ENCODE results near the gene EEF1A1. TPM values are rescaled to one million over a fixed set of nuclear protein-coding genes. Genes with fewer than 3 reads are reported as not detected.

The EEF1A1 gene
- total and polyA plus RNA-seq, 2 of the 4 experiments (the other 2 are of a cell fraction), result 14,757 to 30,152 TPM

- intact Hi-C loops (cut with micrococcal nuclease) (no loop called here), in situ Hi-C loops (cut with MboI; ENCODE audit: low sequenced_read_pairs) (no loop called here), dilution Hi-C loops (cut with HindIII; ENCODE audit: low sequenced_read_pairs, unreplicated experiment) (no loop called here)
- peaks cover 26% of the 10 kb centered on the region for H3K36me3 ChIP-seq (ENCODE audit: control insufficient read depth, insufficient read depth, low read length)
- H3K9me3 ChIP-seq (ENCODE audit: control insufficient read depth, insufficient read depth, low read length), result no peaks in the 10 kb centered on the region
- no peak for ATAC-seq (ENCODE audit: low read depth)
- 80% methylated on average over 1 of the region's 7 CpGs; no CpG with 5 or more reads in 1 of the 2 experiments for WGBS, 2 experiments (ENCODE audit: extremely low coverage in 2 of 2, insufficient read length in 1 of 2)
- no TSS peak for BruUV-seq (replicated peaks)
- no peak overlapping the region for H3K18ac ChIP-seq (ENCODE audit: low read depth, low read length)
- H2BK5ac ChIP-seq (ENCODE audit: low read depth, low read length, poor library complexity, severe bottlenecking), result no peak overlapping the region
- no peaks in the 10 kb centered on the region for H3K4me1 ChIP-seq (ENCODE audit: control insufficient read depth, insufficient read depth, low read length)
- H2AK9ac ChIP-seq (replicated peaks; ENCODE audit: low read depth, low read length, poor library complexity), result no peak overlapping the region
- no peak overlapping the region for H4K5ac ChIP-seq (ENCODE audit: low read depth, low read length)
- no peak overlapping the region for H4K91ac ChIP-seq (ENCODE audit: insufficient read depth, low read depth, low read length)
- H2AFZ ChIP-seq (replicated peaks; ENCODE audit: low read length, poor library complexity), result no peak overlapping the region
- ChIA-PET CTCF (no interaction called here), POLR2A (ENCODE audit: unreplicated experiment) (no interaction called here)
- no peak overlapping the region for H3K4me3 ChIP-seq (ENCODE audit: insufficient read depth, low read depth, low read length)
- no peaks in the 10 kb centered on the region for H3K27me3 ChIP-seq (ENCODE audit: control insufficient read depth, insufficient read depth, low read length)
- H3K56ac ChIP-seq (ENCODE audit: extremely low read depth, insufficient read depth, low read length), result no peak overlapping the region
- no peak overlapping the region for H3K4me2 ChIP-seq (ENCODE audit: low read depth, low read length)
- no peak overlapping the region for H2AK5ac ChIP-seq (ENCODE audit: low read depth, low read length)
- H3K9ac ChIP-seq (ENCODE audit: low read depth, low read length), result no peak overlapping the region
- TF ChIP-seq RAD21 (IDR thresholded peaks at IDR 0.05; ENCODE audit: low read length), result no peak
- TF ChIP-seq FOS (IDR thresholded peaks at IDR 0.05; ENCODE audit: low read depth, low read length), result no peak
- TF ChIP-seq MAFK (IDR thresholded peaks at IDR 0.05; ENCODE audit: low read depth, low read length), result no peak
- no peak for TF ChIP-seq NFE2L2 (IDR thresholded peaks at IDR 0.05; ENCODE audit: low read depth, low read length)
- TF ChIP-seq, protein P1, sequence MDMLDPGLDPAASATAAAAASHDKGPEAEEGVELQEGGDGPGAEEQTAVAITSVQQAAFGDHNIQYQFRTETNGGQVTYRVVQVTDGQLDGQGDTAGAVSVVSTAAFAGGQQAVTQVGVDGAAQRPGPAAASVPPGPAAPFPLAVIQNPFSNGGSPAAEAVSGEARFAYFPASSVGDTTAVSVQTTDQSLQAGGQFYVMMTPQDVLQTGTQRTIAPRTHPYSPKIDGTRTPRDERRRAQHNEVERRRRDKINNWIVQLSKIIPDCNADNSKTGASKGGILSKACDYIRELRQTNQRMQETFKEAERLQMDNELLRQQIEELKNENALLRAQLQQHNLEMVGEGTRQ (IDR thresholded peaks at IDR 0.05; ENCODE audit: low read depth, low read length), result no peak
- TF ChIP-seq BHLHE40 (IDR thresholded peaks at IDR 0.05; ENCODE audit: low read depth, low read length), result no peak
- TF ChIP-seq RCOR1 (IDR thresholded peaks at IDR 0.05; ENCODE audit: insufficient replicate concordance, low read length), result no peak
- TF ChIP-seq, protein P2, sequence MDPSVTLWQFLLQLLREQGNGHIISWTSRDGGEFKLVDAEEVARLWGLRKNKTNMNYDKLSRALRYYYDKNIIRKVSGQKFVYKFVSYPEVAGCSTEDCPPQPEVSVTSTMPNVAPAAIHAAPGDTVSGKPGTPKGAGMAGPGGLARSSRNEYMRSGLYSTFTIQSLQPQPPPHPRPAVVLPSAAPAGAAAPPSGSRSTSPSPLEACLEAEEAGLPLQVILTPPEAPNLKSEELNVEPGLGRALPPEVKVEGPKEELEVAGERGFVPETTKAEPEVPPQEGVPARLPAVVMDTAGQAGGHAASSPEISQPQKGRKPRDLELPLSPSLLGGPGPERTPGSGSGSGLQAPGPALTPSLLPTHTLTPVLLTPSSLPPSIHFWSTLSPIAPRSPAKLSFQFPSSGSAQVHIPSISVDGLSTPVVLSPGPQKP (IDR thresholded peaks at IDR 0.05; ENCODE audit: borderline replicate concordance, low read depth, low read length), result no peak
- no peak for TF ChIP-seq POLR2A (IDR thresholded peaks at IDR 0.05; ENCODE audit: low read depth, low read length)
- TF ChIP-seq SMC3 (IDR thresholded peaks at IDR 0.05; ENCODE audit: low read depth, low read length), result no peak
- TF ChIP-seq MXI1 (IDR thresholded peaks at IDR 0.05; ENCODE audit: borderline replicate concordance, low read depth, low read length), result no peak
- TF ChIP-seq RFX5 (IDR thresholded peaks at IDR 0.05; ENCODE audit: low read depth, low read length), result no peak
- TF ChIP-seq CHD1 (IDR thresholded peaks at IDR 0.05; ENCODE audit: low read depth, low read length), result no peak
- no peak for TF ChIP-seq MAZ (IDR thresholded peaks at IDR 0.05; ENCODE audit: borderline replicate concordance, low read depth, low read length)
- no peak for TF ChIP-seq CEBPB (IDR thresholded peaks at IDR 0.05; ENCODE audit: low read depth, low read length)
- TF ChIP-seq, protein P3, sequence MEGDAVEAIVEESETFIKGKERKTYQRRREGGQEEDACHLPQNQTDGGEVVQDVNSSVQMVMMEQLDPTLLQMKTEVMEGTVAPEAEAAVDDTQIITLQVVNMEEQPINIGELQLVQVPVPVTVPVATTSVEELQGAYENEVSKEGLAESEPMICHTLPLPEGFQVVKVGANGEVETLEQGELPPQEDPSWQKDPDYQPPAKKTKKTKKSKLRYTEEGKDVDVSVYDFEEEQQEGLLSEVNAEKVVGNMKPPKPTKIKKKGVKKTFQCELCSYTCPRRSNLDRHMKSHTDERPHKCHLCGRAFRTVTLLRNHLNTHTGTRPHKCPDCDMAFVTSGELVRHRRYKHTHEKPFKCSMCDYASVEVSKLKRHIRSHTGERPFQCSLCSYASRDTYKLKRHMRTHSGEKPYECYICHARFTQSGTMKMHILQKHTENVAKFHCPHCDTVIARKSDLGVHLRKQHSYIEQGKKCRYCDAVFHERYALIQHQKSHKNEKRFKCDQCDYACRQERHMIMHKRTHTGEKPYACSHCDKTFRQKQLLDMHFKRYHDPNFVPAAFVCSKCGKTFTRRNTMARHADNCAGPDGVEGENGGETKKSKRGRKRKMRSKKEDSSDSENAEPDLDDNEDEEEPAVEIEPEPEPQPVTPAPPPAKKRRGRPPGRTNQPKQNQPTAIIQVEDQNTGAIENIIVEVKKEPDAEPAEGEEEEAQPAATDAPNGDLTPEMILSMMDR (conservative IDR thresholded peaks at IDR 0.05; ENCODE audit: low read depth, low read length), result no peak
- H3K23ac ChIP-seq (ENCODE audit: low read depth, low read length), result no peak overlapping the region
- H4K8ac ChIP-seq (ENCODE audit: low read depth in 2 of 2, low read length in 2 of 2), result no peak overlapping the region
- H2BK120ac ChIP-seq (ENCODE audit: low read depth, low read length), result no peak overlapping the region
- no peak overlapping the region for H2BK15ac ChIP-seq (ENCODE audit: low read depth, low read length)
- no peak overlapping the region for H2BK20ac ChIP-seq (ENCODE audit: low read depth, low read length)
- H3K9me1 ChIP-seq (ENCODE audit: insufficient read depth, low read length), result no peaks in the 10 kb centered on the region
- H3K4ac ChIP-seq (ENCODE audit: low read depth, low read length), result no peak overlapping the region
- no peak overlapping the region for H3K27ac ChIP-seq (ENCODE audit: insufficient read depth, low read length)
- H3K14ac ChIP-seq (replicated peaks; ENCODE audit: low read depth, low read length), result no peak overlapping the region
- H3K79me1 ChIP-seq (ENCODE audit: low read depth in 1 of 2, low read length in 2 of 2), result peaks cover 0 to 7% of the 10 kb centered on the region in 2 experiments; a peak in 2 of 4 replicates
- no peak for DNase-seq
- no peaks in the 10 kb centered on the region for H4K20me1 ChIP-seq (ENCODE audit: insufficient read depth, low read length)
Measured at GRCh38 chr6:73487473-73487872, 33.4 kb downstream of the EEF1A1 start.

All from IMR-90 (cell line).